Heart left ventricle (tissue), 13 donors: ENCODE data around the gene PARP4.

Experiments
- CTCF ChIP-seq, 12 donors: fragments of 200-600 bp; sonication (generic) in 4 of 12; IDR thresholded peaks; one replicate each; pipeline versions ENCODE4 v1.5.0 to v1.8.0; 2018 to 2022; ENCODE audit warnings: antibody characterized with exemption in 12 of 12, mild to moderate bottlenecking in 5 of 12
- POLR2A ChIP-seq, 2 donors: fragments of 450-650 bp; IDR thresholded peaks; one replicate each; pipeline ENCODE4 v1.6.1; 2017; ENCODE audit warnings: antibody characterized with exemption in 2 of 2, mild to moderate bottlenecking in 2 of 2, moderate library complexity in 2 of 2
- donor health status: ischemic (EF 13 %, LVEDD 7.1; RV severe dilation, severe dysfunction).
- donor health status: DM: no; HTN: yes; CAD: no.
- donor health status: DM: no; HTN: no; CAD: no.
- donor health status: ischemic (EF 25% LVEDD 6.9; RV normal size, moderate dysfunction).
- donor health status: ischemic (EF 25% LVEDD 5.7; RV mildly dilated, moderate dysfunction).
- donor health status: ischemic (EF 35%, LVEDD 5.7; RV mildly dilated, moderate dysfunction).
- donor health status: nonischemic (EF 11% LVEDD 7.7; RV severe dilation, severe dysfunction).
- donor health status: DM: yes; HTN: yes; CAD: no.
- donor health status: PGD.
- donor health status: ischemic (EF 29% LVEDD 5.4; RV normal size, mild dysfunction).
- donor health status: nonischemic (EF 23%, LVEDD 6.1; RV moderate dilation, normal function).

GRCh38 chr13:24459234-24459633 lies 53.3 kb downstream of the PARP4 start:
- TF ChIP-seq CTCF (IDR thresholded peaks at IDR 0.05): no peak
- no peak for TF ChIP-seq POLR2A (IDR thresholded peaks at IDR 0.05)
